CD4-positive, alpha-beta T cell treated with Interleukin-4 for 4 hours (primary cell): ENCODE measurements around the gene TMPRSS7.

Source experiments
- DNase-seq: peaks from one replicate; pipeline ENCODE4 v3.0.0-alpha.2; 2020

The TMPRSS7 gene

GRCh38 chr3:112101916-112102315 lies 67.4 kb downstream of the TMPRSS7 start:
- no peak for DNase-seq

- no peak for DNase-seq
Measured at GRCh38 chr3:112104774-112105173, 70.2 kb downstream of the TMPRSS7 start.

GRCh38 chr3:112109322-112109721 lies 74.8 kb downstream of the TMPRSS7 start:
- no peak for DNase-seq

DNA sequence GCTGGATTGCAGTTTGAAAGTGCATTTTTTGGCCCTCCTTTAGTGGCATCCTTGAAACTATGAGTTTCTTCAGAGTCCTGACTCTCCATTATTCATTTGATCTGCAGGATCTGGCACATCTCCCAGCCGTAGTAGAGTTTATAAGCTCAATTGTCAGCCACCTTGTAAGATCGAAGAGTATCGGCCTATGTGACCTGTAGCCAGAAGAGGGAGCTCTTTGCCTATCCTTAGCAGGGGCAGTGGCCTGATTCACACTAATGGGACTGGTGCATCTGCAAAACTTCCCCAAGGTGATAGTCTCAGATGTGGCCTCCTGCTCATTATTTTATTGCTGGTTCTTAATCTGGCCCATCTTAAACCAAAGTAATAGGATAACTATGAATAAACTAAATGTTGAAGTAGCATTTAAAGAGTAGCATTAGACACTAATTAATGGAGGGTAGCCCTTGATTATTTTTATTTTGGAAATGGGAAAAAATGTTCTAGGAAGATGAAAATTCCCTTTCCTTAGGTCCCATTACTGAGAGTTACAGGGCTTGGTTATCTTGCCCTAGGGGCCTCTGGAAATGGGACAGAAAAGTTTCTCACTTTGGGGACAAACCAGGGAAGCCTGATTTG lies 77.4 kb downstream of the TMPRSS7 start:
- peak; percentile 82 for DNase-seq

DNA sequence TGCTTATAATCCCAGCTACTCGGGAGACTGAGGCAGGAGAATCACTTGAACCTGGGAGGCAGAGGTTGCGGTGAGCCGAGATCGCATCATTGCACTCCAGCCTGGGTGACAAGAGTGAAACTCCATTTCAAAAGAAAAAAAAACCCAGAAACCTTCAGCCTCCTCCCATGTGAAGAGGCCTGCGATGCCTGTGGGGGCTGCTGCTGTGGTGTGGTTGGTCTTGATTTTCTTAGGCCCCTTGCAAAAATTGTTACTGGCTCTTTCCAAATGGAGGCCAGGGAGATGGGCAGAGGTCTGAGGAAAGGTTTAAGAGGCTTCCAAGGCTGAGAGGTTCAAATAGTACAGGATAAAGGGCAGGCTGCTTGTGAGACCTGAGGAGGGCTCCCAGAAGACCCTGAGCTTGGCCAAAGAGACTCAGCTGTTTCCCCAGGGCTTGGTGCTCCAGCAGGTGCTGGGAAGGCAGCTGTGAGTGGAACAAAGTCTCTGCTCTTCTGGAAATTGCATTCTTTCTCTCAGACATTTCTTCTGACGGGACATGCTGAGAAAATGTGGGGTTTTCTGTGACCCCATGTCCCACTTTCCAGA lies 80.1 kb downstream of the TMPRSS7 start:
- no peak for DNase-seq

- DNase-seq: no peak
Measured at GRCh38 chr3:112115161-112115739, 80.7 kb downstream of the TMPRSS7 start.

DNA sequence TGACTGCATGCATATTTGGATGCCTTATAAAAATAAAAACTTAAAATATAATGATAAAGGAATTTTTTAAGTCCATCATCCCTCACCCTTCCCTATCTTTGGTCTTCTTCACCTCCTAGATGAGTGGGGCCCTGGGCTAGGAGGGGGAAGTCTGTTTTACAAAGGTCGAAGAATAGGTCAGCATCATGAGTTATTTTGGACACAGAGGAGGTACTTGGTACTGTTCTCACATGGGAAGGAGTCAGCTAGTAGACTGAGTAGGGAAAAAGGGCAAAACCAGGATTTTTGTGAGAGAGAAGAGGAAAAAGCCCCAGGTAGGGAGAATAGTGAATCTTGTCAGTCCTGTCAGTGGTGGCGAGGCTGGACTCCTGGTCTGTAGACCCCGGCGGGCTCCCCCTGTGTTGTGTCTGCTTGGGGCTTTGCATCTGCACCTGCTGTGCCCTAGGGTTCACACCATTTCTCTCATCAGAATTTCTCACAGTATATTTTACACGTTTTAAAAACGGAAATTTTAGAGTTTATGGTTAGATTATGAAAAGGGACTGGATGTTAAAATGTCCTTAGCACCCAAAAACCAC lies 81.4 kb downstream of the TMPRSS7 start:
- DNase-seq: no peak

DNA sequence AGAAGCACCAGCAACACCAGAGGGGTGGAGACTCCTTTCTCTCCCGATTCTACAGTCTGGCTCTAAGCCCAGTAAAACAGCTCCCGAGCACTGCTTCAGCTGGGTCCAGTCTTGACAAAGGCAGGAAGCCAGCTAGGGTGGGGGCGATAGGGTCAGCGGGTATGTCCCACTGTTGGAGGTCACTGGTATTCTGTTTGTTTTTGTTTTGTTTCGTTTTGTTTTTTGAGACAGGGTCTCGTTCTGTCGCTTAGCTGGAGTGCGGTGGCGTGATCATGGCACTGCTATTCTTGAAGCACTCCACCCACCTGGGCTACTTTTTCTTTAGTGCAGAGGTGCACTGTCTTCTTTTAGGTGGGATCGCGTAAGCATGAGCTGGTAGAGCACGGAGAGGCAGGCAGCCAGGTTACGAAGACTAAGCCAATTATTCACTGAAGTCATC lies 82.2 kb downstream of the TMPRSS7 start:
- no peak for DNase-seq

- no peak for DNase-seq
Measured at GRCh38 chr3:112117415-112117814, 82.9 kb downstream of the TMPRSS7 start.

- no peak for DNase-seq
Measured at GRCh38 chr3:112117841-112118571, 83.5 kb downstream of the TMPRSS7 start.

GRCh38 chr3:112119962-112120836 lies 85.7 kb downstream of the TMPRSS7 start:
- peak; percentile 24 for DNase-seq

GRCh38 chr3:112121577-112122547 lies 87.3 kb downstream of the TMPRSS7 start:
- DNase-seq: no peak

DNA sequence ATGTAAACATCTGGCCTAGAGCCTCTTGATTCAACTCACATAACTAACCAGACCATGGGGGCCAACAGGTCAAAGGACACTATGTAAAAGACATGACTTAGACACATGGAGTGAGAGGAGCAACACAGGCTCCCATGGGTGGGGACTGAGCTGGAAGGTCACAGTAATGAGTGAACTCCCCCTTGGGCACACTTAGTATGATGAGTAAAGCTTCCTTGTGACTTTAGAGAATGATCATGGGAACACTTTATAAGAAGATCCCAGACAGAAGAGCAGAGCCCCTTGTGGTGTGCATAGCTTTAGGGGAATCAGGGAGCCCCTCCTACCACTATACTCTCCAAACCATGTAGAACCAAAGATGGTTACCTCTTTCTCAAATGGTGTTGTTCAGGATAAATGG lies 88.3 kb downstream of the TMPRSS7 start:
- DNase-seq: no peak

GRCh38 chr3:112123548-112123947 lies 89.0 kb downstream of the TMPRSS7 start:
- DNase-seq: no peak

- no peak for DNase-seq
Measured at GRCh38 chr3:112124907-112125607, 90.5 kb downstream of the TMPRSS7 start.

GRCh38 chr3:112126511-112126911 lies 92.0 kb downstream of the TMPRSS7 start:
- no peak for DNase-seq

DNA sequence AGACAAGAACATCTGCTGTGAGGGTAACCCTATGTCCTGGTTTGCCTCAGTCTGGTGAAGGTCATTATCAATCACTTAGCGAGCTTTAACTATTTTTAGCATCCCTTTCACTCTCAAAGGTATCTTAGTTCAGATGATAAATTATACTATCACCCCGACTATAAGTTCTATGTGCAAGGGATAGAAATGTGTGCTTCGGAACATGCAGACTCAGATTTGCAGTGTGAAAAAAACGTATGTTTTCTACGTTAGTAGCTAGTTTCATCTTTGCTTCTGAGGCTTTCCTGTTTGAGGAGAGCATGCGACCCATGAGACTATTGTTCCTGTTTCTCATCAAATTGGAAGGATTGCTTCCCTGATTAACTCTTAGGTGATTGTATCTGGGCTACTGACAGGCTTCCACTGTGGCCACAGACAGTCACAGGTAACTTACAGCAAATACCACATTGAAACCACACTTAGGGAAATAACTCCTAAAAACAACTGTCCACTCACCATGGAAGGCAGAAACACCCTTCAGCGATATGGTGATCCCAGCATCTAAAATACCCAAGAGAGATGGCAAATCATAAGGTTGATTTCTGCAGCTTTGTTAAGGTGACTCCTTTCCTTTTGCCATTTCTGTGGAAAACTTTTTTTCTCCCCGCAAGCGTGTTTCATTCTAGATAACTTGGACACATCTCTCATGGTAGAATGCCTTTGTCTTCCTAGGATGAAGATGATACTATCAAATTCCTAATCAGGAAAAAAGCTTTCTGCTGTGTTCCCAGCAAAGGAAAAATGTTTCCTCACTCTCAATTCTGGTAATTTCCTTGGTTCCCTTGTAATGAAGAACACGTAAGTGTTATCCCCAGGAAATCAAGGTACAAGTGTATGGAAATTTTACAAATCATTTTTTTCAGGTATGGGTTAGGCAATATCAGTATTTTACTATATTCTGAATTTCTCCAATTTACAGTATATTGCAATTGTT lies 93.3 kb downstream of the TMPRSS7 start:
- no peak for DNase-seq

DNA sequence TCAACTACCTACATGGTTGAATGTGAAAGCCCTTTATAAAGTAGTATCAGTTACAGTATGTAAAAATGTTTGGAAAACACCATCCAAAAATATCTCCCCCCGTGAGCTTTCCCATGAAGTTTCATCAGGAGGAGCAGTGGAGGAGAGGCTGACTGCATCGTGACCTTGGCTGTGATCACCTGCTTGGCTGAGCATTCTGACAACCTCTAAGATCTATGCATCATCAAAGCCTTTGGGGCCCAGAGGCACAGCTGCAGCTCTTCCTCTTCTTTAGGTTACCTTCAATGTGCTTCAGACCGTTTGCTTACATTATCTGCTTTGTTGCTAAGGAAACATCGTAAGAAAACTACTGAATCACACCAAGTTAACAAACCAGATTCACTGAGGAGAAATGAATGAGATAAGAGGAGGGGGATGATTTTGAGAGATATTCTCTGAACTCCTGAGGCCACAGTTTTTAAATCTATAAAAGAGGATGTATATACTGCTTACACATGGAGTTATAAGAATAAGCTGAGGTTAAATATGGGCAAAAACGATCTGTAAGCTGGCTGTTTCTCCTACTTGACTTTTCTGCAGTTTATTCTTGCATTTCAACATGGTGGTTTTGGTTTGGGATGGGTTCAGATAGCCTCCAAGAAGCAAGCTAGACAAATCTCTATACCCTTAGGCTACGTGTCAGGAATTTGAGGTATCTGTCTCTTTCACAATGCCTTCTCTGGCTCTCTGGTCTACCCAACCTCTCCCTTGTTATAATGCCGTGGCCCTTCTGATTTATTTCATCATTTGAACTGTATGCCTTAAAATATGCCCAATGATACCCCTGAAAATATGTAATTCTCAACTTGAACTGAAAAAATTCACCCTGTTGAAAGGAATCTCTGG lies 94.5 kb downstream of the TMPRSS7 start:
- peak; percentile 86 for DNase-seq
